Measurements from ENCODE around the gene COL18A1. TPM values are rescaled to one million over a fixed set of nuclear protein-coding genes. Genes with fewer than 3 reads are reported as not detected.

Gene COL18A1
- total and polyA plus RNA-seq, 2 of the 8 experiments (the other 6 are each of a cell fraction or from before 2014, with no cell fraction given): 145 to 201 TPM

- TF ChIP-seq, protein P1, sequence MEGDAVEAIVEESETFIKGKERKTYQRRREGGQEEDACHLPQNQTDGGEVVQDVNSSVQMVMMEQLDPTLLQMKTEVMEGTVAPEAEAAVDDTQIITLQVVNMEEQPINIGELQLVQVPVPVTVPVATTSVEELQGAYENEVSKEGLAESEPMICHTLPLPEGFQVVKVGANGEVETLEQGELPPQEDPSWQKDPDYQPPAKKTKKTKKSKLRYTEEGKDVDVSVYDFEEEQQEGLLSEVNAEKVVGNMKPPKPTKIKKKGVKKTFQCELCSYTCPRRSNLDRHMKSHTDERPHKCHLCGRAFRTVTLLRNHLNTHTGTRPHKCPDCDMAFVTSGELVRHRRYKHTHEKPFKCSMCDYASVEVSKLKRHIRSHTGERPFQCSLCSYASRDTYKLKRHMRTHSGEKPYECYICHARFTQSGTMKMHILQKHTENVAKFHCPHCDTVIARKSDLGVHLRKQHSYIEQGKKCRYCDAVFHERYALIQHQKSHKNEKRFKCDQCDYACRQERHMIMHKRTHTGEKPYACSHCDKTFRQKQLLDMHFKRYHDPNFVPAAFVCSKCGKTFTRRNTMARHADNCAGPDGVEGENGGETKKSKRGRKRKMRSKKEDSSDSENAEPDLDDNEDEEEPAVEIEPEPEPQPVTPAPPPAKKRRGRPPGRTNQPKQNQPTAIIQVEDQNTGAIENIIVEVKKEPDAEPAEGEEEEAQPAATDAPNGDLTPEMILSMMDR (IDR thresholded peaks at IDR 0.05; ENCODE audit: control extremely low read depth in 1 of 3, insufficient read depth in 1 of 3, low read depth in 1 of 3, low read length in 3 of 3): no peak
- no peak for TF ChIP-seq RBBP5 (IDR thresholded peaks at IDR 0.05; ENCODE audit: borderline replicate concordance, low read depth, low read length)
- no peak for TF ChIP-seq EZH2 (IDR thresholded peaks at IDR 0.05; ENCODE audit: low read depth, low read length, severe bottlenecking)
- TF ChIP-seq JUND (IDR thresholded peaks at IDR 0.05; ENCODE audit: low read length): no peak
- TF ChIP-seq CEBPB (IDR thresholded peaks at IDR 0.05; ENCODE audit: low read depth, low read length): no peak
- no peak for TF ChIP-seq CBX5 (IDR thresholded peaks at IDR 0.05; ENCODE audit: low read depth, low read length)
- no peak for TF ChIP-seq POLR2AphosphoS5 (IDR thresholded peaks at IDR 0.05; ENCODE audit: low read depth, low read length)
- TF ChIP-seq RAD21 (IDR thresholded peaks at IDR 0.05 in 1 of 2, conservative IDR thresholded peaks at IDR 0.05 in 1 of 2; ENCODE audit: low read depth in 2 of 2, low read length in 2 of 2): no peak
- TF ChIP-seq FOSL1 (IDR thresholded peaks at IDR 0.05; ENCODE audit: insufficient read depth, low read depth, low read length): no peak
Observed at GRCh38 chr21:45480701-45481500, 75.9 kb downstream of the COL18A1 start (continued).

All from H1 (cell line).